H9 (cell line): ENCODE data around the gene RYR3. TPM values are rescaled to one million over a fixed set of nuclear protein-coding genes. Genes with fewer than 3 reads are reported as not detected.

ENCODE experiments used
- DNase-seq: peaks from one replicate; pipeline ENCODE4 v3.0.0-alpha.2; 2017
- H2AFZ ChIP-seq: one replicate; pipeline ENCODE4 v1.6.1; 2013; ENCODE audit warnings: mild to moderate bottlenecking, low read length, control low read depth, moderate library complexity
- H2AK5ac ChIP-seq: 2 replicates; pipeline ENCODE4 v1.6.1; 2013; ENCODE audit warnings: low read length, control low read depth, mixed read lengths; ENCODE audit not compliant: insufficient read length
- H2BK120ac ChIP-seq: one replicate; pipeline ENCODE4 v1.6.1; 2013; ENCODE audit warnings: low read depth, mild to moderate bottlenecking, low read length, control low read depth, inconsistent platforms; ENCODE audit not compliant: poor library complexity, severe bottlenecking
- H2BK12ac ChIP-seq: 2 replicates; pipeline ENCODE4 v1.6.1; 2013; ENCODE audit warnings: low read length, control low read depth, mixed read lengths, low read depth; ENCODE audit not compliant: insufficient read length
- H2BK15ac ChIP-seq: 2 replicates; pipeline ENCODE4 v1.6.1; 2013; ENCODE audit warnings: low read depth, low read length, control low read depth
- H2BK20ac ChIP-seq: one replicate; pipeline ENCODE4 v1.6.1; 2013; ENCODE audit warnings: low read depth, mild to moderate bottlenecking, low read length, control low read depth, inconsistent platforms; ENCODE audit not compliant: poor library complexity, severe bottlenecking
- H2BK5ac ChIP-seq: 2 replicates; pipeline ENCODE4 v1.6.1; 2013; ENCODE audit warnings: low read length, control low read depth, mixed read lengths; ENCODE audit not compliant: insufficient read length
- H3K14ac ChIP-seq: 2 replicates; pipeline ENCODE4 v1.6.1; 2013; ENCODE audit warnings: low read length, control low read depth; ENCODE audit not compliant: insufficient read depth
- H3K18ac ChIP-seq: 2 replicates; pipeline ENCODE4 v1.6.1; 2013; ENCODE audit warnings: low read depth, mild to moderate bottlenecking, mixed read lengths, low read length, control low read depth; ENCODE audit not compliant: insufficient read length
- H3K23ac ChIP-seq: 2 replicates; pipeline ENCODE4 v1.6.1; 2013; ENCODE audit warnings: low read length, control low read depth, mixed read lengths, low read depth; ENCODE audit not compliant: insufficient read length
- H3K23me2 ChIP-seq: 2 replicates; pipeline ENCODE4 v1.6.1; 2013; ENCODE audit warnings: low read depth, mild to moderate bottlenecking, mixed read lengths, low read length, control low read depth; ENCODE audit not compliant: insufficient read length, poor library complexity, severe bottlenecking
- H3K27ac ChIP-seq: 2 replicates; pipeline ENCODE4 v1.5.1; 2013; ENCODE audit warnings: low read length, control low read depth, mixed read lengths, low read depth; ENCODE audit not compliant: insufficient read length
- H3K27me3 ChIP-seq: 2 replicates; pipeline ENCODE4 v1.6.1; 2013; ENCODE audit warnings: low read length, control low read depth, inconsistent platforms; ENCODE audit not compliant: insufficient read depth
- H3K4ac ChIP-seq: 2 replicates; pipeline ENCODE4 v1.6.1; 2013; ENCODE audit warnings: low read depth, mild to moderate bottlenecking, control low read depth, inconsistent platforms, low read length, moderate library complexity
- H3K4me1 ChIP-seq: 2 replicates; pipeline ENCODE4 v1.6.1; 2013; ENCODE audit warnings: low read length, control low read depth, inconsistent platforms; ENCODE audit not compliant: insufficient read depth
- H3K4me2 ChIP-seq: 2 replicates; pipeline ENCODE4 v1.6.1; 2013; ENCODE audit warnings: low read length, control low read depth, mixed read lengths; ENCODE audit not compliant: insufficient read length, insufficient read depth
- H3K56ac ChIP-seq: 2 replicates; pipeline ENCODE4 v1.6.1; 2013; ENCODE audit warnings: low read depth, mild to moderate bottlenecking, mixed read lengths, low read length, control low read depth; ENCODE audit not compliant: insufficient read length
- H3K79me1 ChIP-seq: 2 replicates; pipeline ENCODE4 v1.6.1; 2013; ENCODE audit warnings: low read depth, mild to moderate bottlenecking, moderate library complexity, low read length, control low read depth, inconsistent platforms; ENCODE audit not compliant: insufficient read depth, poor library complexity, severe bottlenecking
- H3K79me2 ChIP-seq: 2 replicates; pipeline ENCODE4 v1.6.1; 2013; ENCODE audit warnings: low read length, control low read depth, inconsistent platforms; ENCODE audit not compliant: insufficient read depth
- H3K9ac ChIP-seq: 2 replicates; pipeline ENCODE4 v1.6.1; 2013; ENCODE audit warnings: low read length, control low read depth, mixed read lengths; ENCODE audit not compliant: insufficient read length; ENCODE audit errors: extremely low read depth
- H3K9me3 ChIP-seq: one replicate; pipeline ENCODE4 v1.6.1; 2013; ENCODE audit warnings: low read depth, low read length, inconsistent platforms; ENCODE audit not compliant: control insufficient read depth
- H3T11ph ChIP-seq: one replicate; pipeline ENCODE4 v1.6.1; 2013; ENCODE audit warnings: mild to moderate bottlenecking, low read length, control low read depth, inconsistent platforms
- H4K20me1 ChIP-seq: one replicate; pipeline ENCODE4 v1.6.1; 2013; ENCODE audit not compliant: control insufficient read depth, insufficient read length, insufficient read depth
- H4K5ac ChIP-seq: 2 replicates; pipeline ENCODE4 v1.6.1; 2013; ENCODE audit warnings: low read depth, mild to moderate bottlenecking, mixed read lengths, low read length, control low read depth; ENCODE audit not compliant: insufficient read length
- H4K8ac ChIP-seq: replicated peaks from 2 replicates; pipeline ENCODE4 v1.6.1; 2013; ENCODE audit warnings: low read length, control low read depth, mixed read lengths, low read depth; ENCODE audit not compliant: insufficient read length
- H4K91ac ChIP-seq: 2 replicates; pipeline ENCODE4 v1.6.1; 2013; ENCODE audit warnings: low read depth, mild to moderate bottlenecking, moderate library complexity, mixed read lengths, low read length, control low read depth; ENCODE audit not compliant: insufficient read length
- H3K27ac Mint-ChIP-seq, 3 experiments: 2 replicates in 2 of 3; 3 replicates in 1 of 3; pipeline ENCODE4 v1.8.0; 2020 to 2021; ENCODE audit warnings: mixed read lengths in 3 of 3, mild to moderate bottlenecking in 1 of 3, moderate library complexity in 1 of 3
- H3K27me3 Mint-ChIP-seq: 2 replicates; pipeline ENCODE4 v1.8.0; 2021; ENCODE audit warnings: low read depth, mild to moderate bottlenecking, moderate library complexity, mixed read lengths
- H3K36me3 Mint-ChIP-seq, 3 experiments: 2 replicates in 2 of 3; 3 replicates in 1 of 3; pipeline ENCODE4 v1.8.0; 2020 to 2021; ENCODE audit warnings: low read depth in 3 of 3, mixed read lengths in 3 of 3; ENCODE audit not compliant: insufficient read depth in 1 of 3
- H3K4me1 Mint-ChIP-seq, 2 experiments: 2 replicates each; pipeline ENCODE4 v1.8.0; 2020; ENCODE audit warnings: mixed read lengths in 2 of 2
- H3K4me3 Mint-ChIP-seq, 2 experiments: 2 replicates in 1 of 2; 3 replicates in 1 of 2; pipeline ENCODE4 v1.8.0; 2020 to 2021; ENCODE audit warnings: mild to moderate bottlenecking in 2 of 2, mixed read lengths in 2 of 2, moderate library complexity in 1 of 2
- H3K9me3 Mint-ChIP-seq, 2 experiments: 2 replicates in 1 of 2; 3 replicates in 1 of 2; pipeline ENCODE4 v1.8.0; 2020; ENCODE audit warnings: mild to moderate bottlenecking in 2 of 2, mixed read lengths in 2 of 2, moderate library complexity in 1 of 2
- WGBS: extraction: QIAGEN DNeasy Blood & Tissue Kit; methylation state at CpG from one replicate; pipeline ENCODE4 v1.1.7; 2013; ENCODE audit warnings: missing lambda C conversion rate, low lambda C conversion rate, mixed read lengths; ENCODE audit not compliant: insufficient read length; ENCODE audit errors: extremely low coverage; 5-methylcytosine and 5-hydroxymethylcytosine counted together
- total RNA-seq: library from RNA; stranded (reverse); gene quantifications from 2 replicates; pipeline ENCODE4 v1.2.1, GENCODE V29; 2021
- TF ChIP-seq, protein P1 (sequence below): fragments of 200-600 bp; sonication (generic); conservative IDR thresholded peaks from 3 replicates; pipeline ENCODE4 v1.8.0; 2021; ENCODE audit warnings: antibody characterized with exemption, mild to moderate bottlenecking

Gene RYR3
- total RNA-seq, 1 experiment from 2014 or later = 0.85 TPM

DNA sequence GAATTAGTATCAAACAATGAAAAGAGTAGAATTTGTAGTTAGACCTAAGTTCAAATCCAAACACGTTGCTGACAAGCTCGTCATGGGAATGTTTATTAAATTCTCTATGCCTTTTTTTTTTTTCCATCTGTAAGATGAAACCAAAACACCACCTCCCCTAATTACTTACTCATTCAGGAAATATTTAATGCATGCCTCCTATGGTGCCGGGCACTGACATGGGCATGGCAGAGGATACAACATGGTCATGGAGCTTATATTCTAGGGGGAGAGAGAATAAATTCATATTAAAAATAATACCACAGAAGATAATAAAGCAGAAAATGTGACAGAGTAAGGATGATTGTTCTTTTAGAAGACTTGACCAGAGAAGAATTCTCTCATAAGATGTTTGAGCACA is 215.8 kb downstream of the RYR3 start:
- Mint-ChIP-seq H3K4me1 (no peaks in the 10 kb centered on the region), H3K4me3 (no peak overlapping the region), H3K9me3 (no peaks in the 10 kb centered on the region; a peak in 1 of 5 replicates), H3K27ac (no peak overlapping the region; a peak in 1 of 7 replicates), H3K27me3 (no peaks in the 10 kb centered on the region; the same call in 1 of the 2 replicates), H3K36me3 (no peaks in the 10 kb centered on the region)
- Histone ChIP-seq H3K79me1 (no peaks in the 10 kb centered on the region), H2AK5ac (no peak overlapping the region), H2AFZ (no peak overlapping the region), H3K23me2 (no peaks in the 10 kb centered on the region), H2BK20ac (no peak overlapping the region), H3T11ph (no peak overlapping the region), H3K14ac (no peak overlapping the region), H3K4me1 (no peaks in the 10 kb centered on the region), H3K4me2 (no peak overlapping the region), H2BK120ac (no peak overlapping the region), H3K4ac (no peak overlapping the region), H3K56ac (no peak overlapping the region), H3K79me2 (no peaks in the 10 kb centered on the region), H2BK5ac (no peak overlapping the region), H4K5ac (no peak overlapping the region), H4K91ac (no peak overlapping the region), H3K18ac (no peak overlapping the region), H4K8ac (no peak overlapping the region), H3K9me3 (no peaks in the 10 kb centered on the region), H2BK15ac (no peak overlapping the region), H2BK12ac (no peak overlapping the region), H4K20me1 (no peaks in the 10 kb centered on the region), H3K27me3 (no peaks in the 10 kb centered on the region), H3K23ac (no peak overlapping the region), H3K9ac (no peak overlapping the region), H3K27ac (no peak overlapping the region)
- TF ChIP-seq, protein P1, sequence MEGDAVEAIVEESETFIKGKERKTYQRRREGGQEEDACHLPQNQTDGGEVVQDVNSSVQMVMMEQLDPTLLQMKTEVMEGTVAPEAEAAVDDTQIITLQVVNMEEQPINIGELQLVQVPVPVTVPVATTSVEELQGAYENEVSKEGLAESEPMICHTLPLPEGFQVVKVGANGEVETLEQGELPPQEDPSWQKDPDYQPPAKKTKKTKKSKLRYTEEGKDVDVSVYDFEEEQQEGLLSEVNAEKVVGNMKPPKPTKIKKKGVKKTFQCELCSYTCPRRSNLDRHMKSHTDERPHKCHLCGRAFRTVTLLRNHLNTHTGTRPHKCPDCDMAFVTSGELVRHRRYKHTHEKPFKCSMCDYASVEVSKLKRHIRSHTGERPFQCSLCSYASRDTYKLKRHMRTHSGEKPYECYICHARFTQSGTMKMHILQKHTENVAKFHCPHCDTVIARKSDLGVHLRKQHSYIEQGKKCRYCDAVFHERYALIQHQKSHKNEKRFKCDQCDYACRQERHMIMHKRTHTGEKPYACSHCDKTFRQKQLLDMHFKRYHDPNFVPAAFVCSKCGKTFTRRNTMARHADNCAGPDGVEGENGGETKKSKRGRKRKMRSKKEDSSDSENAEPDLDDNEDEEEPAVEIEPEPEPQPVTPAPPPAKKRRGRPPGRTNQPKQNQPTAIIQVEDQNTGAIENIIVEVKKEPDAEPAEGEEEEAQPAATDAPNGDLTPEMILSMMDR = no peak
- DNase-seq = no peak
- WGBS = no CpG with 5 or more reads among the region's 3 CpGs
